Upper lobe of left lung (tissue), 4 donors: ENCODE results near the gene CSNK2A2.

Experiments used
- CTCF ChIP-seq, 6 experiments: fragments of 450-650 bp in 4 of 6; fragments of 200-600 bp in 2 of 6; sonication (generic) in 2 of 6; IDR thresholded peaks; one replicate each; pipeline ENCODE4 v1.5.1; 2016 to 2019; ENCODE audit warnings: antibody characterized with exemption in 6 of 6
- EP300 ChIP-seq, 4 donors: sonication (generic); formaldehyde crosslinking; IDR thresholded peaks; one replicate each; pipeline ENCODE4 v1.5.1; 2017; ENCODE audit warnings: antibody characterized with exemption in 4 of 4, control low read depth in 2 of 4
- POLR2A ChIP-seq, 4 donors: fragments of 450-650 bp; IDR thresholded peaks; one replicate each; pipeline ENCODE4 v1.5.1; 2016 to 2017; ENCODE audit warnings: antibody characterized with exemption in 4 of 4, mild to moderate bottlenecking in 2 of 4
- POLR2AphosphoS5 ChIP-seq, 2 donors: sonication (generic); formaldehyde crosslinking; IDR thresholded peaks; one replicate each; pipeline ENCODE4 v1.5.1; 2017; ENCODE audit warnings: antibody characterized with exemption in 2 of 2

DNA sequence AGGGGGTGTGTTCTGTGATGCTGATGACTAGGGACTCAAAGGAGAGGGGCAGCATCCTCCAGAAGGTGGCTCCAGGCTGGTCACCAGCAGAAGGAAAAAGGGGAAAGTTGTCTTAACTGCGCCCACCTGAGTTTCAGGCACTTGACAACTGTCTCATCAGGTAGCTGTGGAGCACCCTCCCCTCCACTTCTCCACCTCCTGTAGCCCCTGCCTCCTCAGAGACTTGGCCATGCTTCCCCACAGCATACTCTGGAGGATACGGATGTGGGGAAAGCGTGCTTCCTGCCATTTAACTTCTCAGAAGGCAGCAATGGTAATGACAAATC, 86.6 kb downstream of the CSNK2A2 start:
- TF ChIP-seq POLR2A (IDR thresholded peaks at IDR 0.05) (no peak), EP300 (IDR thresholded peaks at IDR 0.05) (no peak), CTCF (IDR thresholded peaks at IDR 0.05) (no peak), POLR2AphosphoS5 (IDR thresholded peaks at IDR 0.05) (no peak)
